GM23338 (cell line): ENCODE data around the gene TMEM244. TPM values are rescaled to one million over a fixed set of nuclear protein-coding genes. Genes with fewer than 3 reads are reported as not detected.
A peak's percentile ranks its signal among the peaks of the same experiment; 100 is the strongest.

Experiments used
- ATAC-seq: fragments of 200-7000 bp; cut with Tn5 transposase; 3 replicates; pipeline ENCODE4 v1.9.1; 2020
- DNase-seq: peaks from one replicate; pipeline ENCODE4 v3.0.0-alpha.2; 2015; ENCODE audit warnings: low spot score
- H2AFZ ChIP-seq: fragments of 200-600 bp; sonication (generic); 2 replicates; pipeline ENCODE4 v1.8.0; 2016; ENCODE audit warnings: antibody characterized with exemption, mild to moderate bottlenecking, moderate library complexity
- H3F3A ChIP-seq: fragments of 200-600 bp; sonication (generic); replicated peaks from 2 replicates; pipeline ENCODE4 v1.8.0; 2017; ENCODE audit warnings: antibody characterized with exemption, mixed run types, low read depth
- H3K27ac ChIP-seq: fragments of 200-600 bp; sonication (generic); 2 replicates; pipeline ENCODE4 v1.6.1; 2016; ENCODE audit warnings: low read depth
- H3K27me3 ChIP-seq: fragments of 200-600 bp; sonication (generic); 2 replicates; pipeline ENCODE4 v1.8.0; 2016; ENCODE audit warnings: mild to moderate bottlenecking, mixed run types, moderate library complexity; ENCODE audit not compliant: insufficient read depth
- H3K36me3 ChIP-seq: fragments of 200-600 bp; sonication (generic); 2 replicates; pipeline ENCODE4 v1.8.0; 2016; ENCODE audit warnings: mild to moderate bottlenecking; ENCODE audit not compliant: insufficient read depth
- H3K4me1 ChIP-seq: fragments of 200-600 bp; sonication (generic); 2 replicates; pipeline ENCODE4 v1.8.0; 2016; ENCODE audit warnings: mild to moderate bottlenecking, moderate library complexity; ENCODE audit not compliant: insufficient read depth
- H3K4me2 ChIP-seq: fragments of 200-600 bp; sonication (generic); 2 replicates; pipeline ENCODE4 v1.7.1; 2017; ENCODE audit warnings: mixed run types
- H3K4me3 ChIP-seq: fragments of 200-600 bp; sonication (generic); 2 replicates; pipeline ENCODE4 v1.6.1; 2016; ENCODE audit warnings: mixed run types
- H3K79me2 ChIP-seq: fragments of 200-600 bp; sonication (generic); replicated peaks from 2 replicates; pipeline ENCODE4 v1.8.0; 2017; ENCODE audit warnings: mild to moderate bottlenecking; ENCODE audit not compliant: insufficient read depth
- H3K9me2 ChIP-seq: fragments of 200-600 bp; sonication (generic); 2 replicates; pipeline ENCODE4 v1.8.0; 2017; ENCODE audit not compliant: insufficient read depth
- H4K20me1 ChIP-seq: fragments of 200-600 bp; sonication (generic); replicated peaks from 2 replicates; pipeline ENCODE4 v1.8.0; 2017; ENCODE audit warnings: mild to moderate bottlenecking; ENCODE audit not compliant: insufficient read depth
- H3K27ac Mint-ChIP-seq: 2 replicates; pipeline ENCODE4 v1.8.0; 2020; ENCODE audit warnings: inconsistent platforms, mild to moderate bottlenecking, moderate library complexity, mixed read lengths
- H3K27me3 Mint-ChIP-seq: 3 replicates; pipeline ENCODE4 v1.8.0; 2022; ENCODE audit warnings: low read depth, mild to moderate bottlenecking, moderate library complexity, mixed read lengths, inconsistent platforms; ENCODE audit not compliant: insufficient read depth, poor library complexity
- H3K36me3 Mint-ChIP-seq: 3 replicates; pipeline ENCODE4 v1.8.0; 2021; ENCODE audit warnings: low read depth, mild to moderate bottlenecking, inconsistent platforms, moderate library complexity, mixed read lengths
- H3K4me1 Mint-ChIP-seq: 3 replicates; pipeline ENCODE4 v1.8.0; 2020; ENCODE audit warnings: mild to moderate bottlenecking, inconsistent platforms, mixed read lengths
- H3K4me3 Mint-ChIP-seq: 3 replicates; pipeline ENCODE4 v1.8.0; 2021; ENCODE audit warnings: moderate library complexity, mild to moderate bottlenecking, inconsistent platforms, mixed read lengths
- H3K9me3 Mint-ChIP-seq: 3 replicates; pipeline ENCODE4 v1.8.0; 2020; ENCODE audit warnings: moderate library complexity, mild to moderate bottlenecking, inconsistent platforms, mixed read lengths
- CREB1 ChIP-seq: fragments of 250-450 bp; sonication (Bioruptor Pico); IDR thresholded peaks from 2 replicates; pipeline ENCODE4 v1.5.0; 2020; ENCODE audit warnings: low read depth, mild to moderate bottlenecking, moderate library complexity
- EZH2 ChIP-seq: fragments of 200-600 bp; sonication (generic); IDR thresholded peaks from one replicate; pipeline ENCODE4 v1.8.0; 2017; ENCODE audit warnings: antibody characterized with exemption, mild to moderate bottlenecking, low read depth; ENCODE audit not compliant: unreplicated experiment
- EZH2phosphoT487 ChIP-seq: fragments of 200-600 bp; sonication (generic); IDR thresholded peaks from one replicate; pipeline ENCODE4 v1.8.1; 2018; ENCODE audit warnings: antibody characterized with exemption; ENCODE audit not compliant: unreplicated experiment
- NANOG ChIP-seq: IDR thresholded peaks from 2 replicates; pipeline ENCODE4 v1.6.1; 2016; ENCODE audit warnings: antibody characterized with exemption, borderline replicate concordance
- POLR2AphosphoS5 ChIP-seq: IDR thresholded peaks from 2 replicates; pipeline ENCODE4 v1.6.1; 2016; ENCODE audit warnings: antibody characterized with exemption, low read depth
- STAT1 ChIP-seq: IDR thresholded peaks from one replicate; pipeline ENCODE4 v1.6.1; 2016; ENCODE audit warnings: antibody characterized with exemption; ENCODE audit not compliant: unreplicated experiment
- ZNF331 ChIP-seq: fragments of 250-450 bp; sonication (Bioruptor Pico); IDR thresholded peaks from 2 replicates; pipeline ENCODE4 v1.5.0; 2020; ENCODE audit warnings: low read depth, mild to moderate bottlenecking, moderate library complexity
- polyA plus RNA-seq: library from polyadenylated mRNA; unstranded; fragments of >200 nt; fragmentation: Nextera tagmentation; extraction: Ambion mirVana; gene quantifications from 2 replicates; pipeline ENCODE4 v1.2.1, GENCODE V29; 2016
- total RNA-seq: library from RNA; depleted of rRNA; stranded (reverse); fragments of >200 nt; shearing (Covaris generic); gene quantifications from 2 replicates; pipeline ENCODE4 v1.2.3, GENCODE V29; 2014
- TF ChIP-seq, protein P1 (sequence below): IDR thresholded peaks from one replicate; pipeline ENCODE4 v1.6.1; 2018; ENCODE audit warnings: antibody characterized with exemption; ENCODE audit not compliant: unreplicated experiment
- TF ChIP-seq, protein P2 (sequence below), 2 experiments: fragments of 200-600 bp in 1 of 2; sonication (generic) in 1 of 2; conservative IDR thresholded peaks; 2 replicates each; pipeline versions ENCODE4 v1.5.1 to v1.6.1; 2016 to 2017; ENCODE audit warnings: antibody characterized with exemption in 2 of 2, low read depth in 2 of 2, mild to moderate bottlenecking in 2 of 2, moderate library complexity in 1 of 2

The TMEM244 gene
- total and polyA plus RNA-seq, 2 experiments from 2014 or later, result not detected

DNA sequence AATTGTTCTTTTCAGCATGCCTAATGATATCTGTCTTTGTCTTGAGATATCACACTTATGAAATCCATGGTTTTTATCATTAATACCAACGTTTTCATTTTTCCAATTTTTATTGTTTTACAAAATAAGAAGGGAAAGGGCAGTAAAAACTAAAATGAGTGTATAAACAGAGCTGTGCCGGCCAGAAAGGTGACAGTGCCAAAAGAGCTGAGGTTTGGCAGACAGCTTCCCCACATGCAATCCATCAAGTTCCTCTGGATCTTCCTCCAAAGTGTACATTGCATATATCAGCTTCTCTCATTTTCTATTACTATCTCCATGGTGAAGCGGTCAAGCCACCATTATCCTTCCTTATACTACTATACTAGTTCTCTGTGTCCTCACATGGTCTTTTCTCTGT is 10.1 kb upstream of the TMEM244 start (continued):
- no peak for TF ChIP-seq EZH2
- no peak for TF ChIP-seq CREB1 (CRISPR knock-in tag)
- TF ChIP-seq EZH2phosphoT487, result no peak

DNA sequence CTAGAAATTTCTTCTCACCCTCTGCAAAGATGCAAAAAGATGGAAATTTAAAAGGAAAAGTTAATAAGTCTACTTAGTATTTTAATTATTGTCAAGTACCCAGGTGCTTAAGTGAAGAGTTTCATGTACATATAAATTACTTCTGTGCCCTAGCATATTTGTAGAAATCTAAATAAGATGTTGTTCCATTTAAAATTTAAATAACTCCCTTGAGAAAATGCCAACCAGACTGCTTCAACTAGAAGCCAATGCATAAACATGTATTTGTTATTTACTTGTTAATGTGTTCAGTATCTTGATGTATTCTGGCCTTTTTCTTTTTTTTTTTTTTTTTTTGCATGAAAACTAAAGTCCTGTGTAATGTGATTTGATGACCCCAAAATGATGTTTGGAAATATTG is 6.3 kb upstream of the TMEM244 start:
- Histone ChIP-seq H3K79me2 (no peaks in the 10 kb centered on the region), H3K36me3 (peaks cover 3% of the 10 kb centered on the region), H3F3A (no peaks in the 10 kb centered on the region), H3K4me1 (peaks cover 13% of the 10 kb centered on the region), H3K4me2 (0 out of 2 replicates have a peak overlapping the region, but pooled peaks have one; percentile 9), H3K27ac (no peak overlapping the region), H3K27me3 (no peaks in the 10 kb centered on the region), H4K20me1 (no peaks in the 10 kb centered on the region), H3K4me3 (no peak overlapping the region), H2AFZ (no peak overlapping the region), H3K9me2 (no peaks in the 10 kb centered on the region)
- TF ChIP-seq, protein P1, sequence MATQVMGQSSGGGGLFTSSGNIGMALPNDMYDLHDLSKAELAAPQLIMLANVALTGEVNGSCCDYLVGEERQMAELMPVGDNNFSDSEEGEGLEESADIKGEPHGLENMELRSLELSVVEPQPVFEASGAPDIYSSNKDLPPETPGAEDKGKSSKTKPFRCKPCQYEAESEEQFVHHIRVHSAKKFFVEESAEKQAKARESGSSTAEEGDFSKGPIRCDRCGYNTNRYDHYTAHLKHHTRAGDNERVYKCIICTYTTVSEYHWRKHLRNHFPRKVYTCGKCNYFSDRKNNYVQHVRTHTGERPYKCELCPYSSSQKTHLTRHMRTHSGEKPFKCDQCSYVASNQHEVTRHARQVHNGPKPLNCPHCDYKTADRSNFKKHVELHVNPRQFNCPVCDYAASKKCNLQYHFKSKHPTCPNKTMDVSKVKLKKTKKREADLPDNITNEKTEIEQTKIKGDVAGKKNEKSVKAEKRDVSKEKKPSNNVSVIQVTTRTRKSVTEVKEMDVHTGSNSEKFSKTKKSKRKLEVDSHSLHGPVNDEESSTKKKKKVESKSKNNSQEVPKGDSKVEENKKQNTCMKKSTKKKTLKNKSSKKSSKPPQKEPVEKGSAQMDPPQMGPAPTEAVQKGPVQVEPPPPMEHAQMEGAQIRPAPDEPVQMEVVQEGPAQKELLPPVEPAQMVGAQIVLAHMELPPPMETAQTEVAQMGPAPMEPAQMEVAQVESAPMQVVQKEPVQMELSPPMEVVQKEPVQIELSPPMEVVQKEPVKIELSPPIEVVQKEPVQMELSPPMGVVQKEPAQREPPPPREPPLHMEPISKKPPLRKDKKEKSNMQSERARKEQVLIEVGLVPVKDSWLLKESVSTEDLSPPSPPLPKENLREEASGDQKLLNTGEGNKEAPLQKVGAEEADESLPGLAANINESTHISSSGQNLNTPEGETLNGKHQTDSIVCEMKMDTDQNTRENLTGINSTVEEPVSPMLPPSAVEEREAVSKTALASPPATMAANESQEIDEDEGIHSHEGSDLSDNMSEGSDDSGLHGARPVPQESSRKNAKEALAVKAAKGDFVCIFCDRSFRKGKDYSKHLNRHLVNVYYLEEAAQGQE, result no peak
- TF ChIP-seq POLR2AphosphoS5 (no peak), NANOG (no peak)
- Mint-ChIP-seq H3K9me3 (peaks cover 3% of the 10 kb centered on the region; the same call in 1 of the 3 replicates), H3K27me3 (no peaks in the 10 kb centered on the region), H3K4me1 (peaks cover 18% of the 10 kb centered on the region; the same call in 2 of the 3 replicates), H3K36me3 (no peaks in the 10 kb centered on the region), H3K4me3 (no peak overlapping the region), H3K27ac (peak overlapping the region; percentile 84)
- no peak for DNase-seq
- no peak for ATAC-seq

DNA sequence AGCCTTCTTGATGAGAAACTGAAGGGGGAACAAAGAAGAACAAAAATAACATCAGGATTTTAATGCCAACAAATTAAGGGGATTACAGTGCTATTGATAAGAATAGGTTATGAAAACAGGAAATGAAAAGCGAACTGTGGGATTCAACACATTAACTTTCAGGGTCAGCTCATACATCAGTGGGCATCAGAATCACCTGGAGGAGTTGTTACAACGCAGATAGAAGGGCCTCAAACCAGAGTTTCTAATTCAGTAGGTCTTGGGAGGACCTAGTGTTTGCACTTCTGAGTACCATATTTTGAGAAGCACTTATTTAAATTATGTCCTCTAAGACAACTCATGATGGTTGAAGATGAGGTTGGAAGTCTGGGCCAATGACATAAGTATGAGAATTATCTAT is 5.6 kb upstream of the TMEM244 start:
- peaks cover 18% of the 10 kb centered on the region; the same call in 2 of the 3 replicates for H3K4me1 Mint-ChIP-seq
- Histone ChIP-seq H3K79me2 (no peaks in the 10 kb centered on the region), H3K9me2 (no peaks in the 10 kb centered on the region), H3K4me1 (peaks cover 13% of the 10 kb centered on the region), H3F3A (no peaks in the 10 kb centered on the region), H3K36me3 (peaks cover 3% of the 10 kb centered on the region), H2AFZ (no peak overlapping the region), H3K4me3 (no peak overlapping the region), H3K27me3 (no peaks in the 10 kb centered on the region), H3K27ac (no peak overlapping the region), H4K20me1 (no peaks in the 10 kb centered on the region), H3K4me2 (0 out of 2 replicates have a peak overlapping the region, but pooled peaks have one; percentile 9)
- H3K27me3 Mint-ChIP-seq, result no peaks in the 10 kb centered on the region
- ATAC-seq (no peak), DNase-seq (no peak)
- no peaks in the 10 kb centered on the region for H3K36me3 Mint-ChIP-seq
- H3K9me3 Mint-ChIP-seq, result peaks cover 3% of the 10 kb centered on the region; the same call in 1 of the 3 replicates
- no peak overlapping the region for H3K4me3 Mint-ChIP-seq
- H3K27ac Mint-ChIP-seq, result 0 out of 2 replicates have a peak overlapping the region, but pooled peaks have one; percentile 3
- TF ChIP-seq, protein P2, sequence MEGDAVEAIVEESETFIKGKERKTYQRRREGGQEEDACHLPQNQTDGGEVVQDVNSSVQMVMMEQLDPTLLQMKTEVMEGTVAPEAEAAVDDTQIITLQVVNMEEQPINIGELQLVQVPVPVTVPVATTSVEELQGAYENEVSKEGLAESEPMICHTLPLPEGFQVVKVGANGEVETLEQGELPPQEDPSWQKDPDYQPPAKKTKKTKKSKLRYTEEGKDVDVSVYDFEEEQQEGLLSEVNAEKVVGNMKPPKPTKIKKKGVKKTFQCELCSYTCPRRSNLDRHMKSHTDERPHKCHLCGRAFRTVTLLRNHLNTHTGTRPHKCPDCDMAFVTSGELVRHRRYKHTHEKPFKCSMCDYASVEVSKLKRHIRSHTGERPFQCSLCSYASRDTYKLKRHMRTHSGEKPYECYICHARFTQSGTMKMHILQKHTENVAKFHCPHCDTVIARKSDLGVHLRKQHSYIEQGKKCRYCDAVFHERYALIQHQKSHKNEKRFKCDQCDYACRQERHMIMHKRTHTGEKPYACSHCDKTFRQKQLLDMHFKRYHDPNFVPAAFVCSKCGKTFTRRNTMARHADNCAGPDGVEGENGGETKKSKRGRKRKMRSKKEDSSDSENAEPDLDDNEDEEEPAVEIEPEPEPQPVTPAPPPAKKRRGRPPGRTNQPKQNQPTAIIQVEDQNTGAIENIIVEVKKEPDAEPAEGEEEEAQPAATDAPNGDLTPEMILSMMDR (conservative IDR thresholded peaks at IDR 0.05; ENCODE audit: low read depth in 2 of 2), result no peak
- no peak for TF ChIP-seq ZNF331 (CRISPR knock-in tag)
- TF ChIP-seq STAT1, result no peak
- TF ChIP-seq POLR2AphosphoS5, result no peak
